Measurements from ENCODE around the gene ELP4.

DNA sequence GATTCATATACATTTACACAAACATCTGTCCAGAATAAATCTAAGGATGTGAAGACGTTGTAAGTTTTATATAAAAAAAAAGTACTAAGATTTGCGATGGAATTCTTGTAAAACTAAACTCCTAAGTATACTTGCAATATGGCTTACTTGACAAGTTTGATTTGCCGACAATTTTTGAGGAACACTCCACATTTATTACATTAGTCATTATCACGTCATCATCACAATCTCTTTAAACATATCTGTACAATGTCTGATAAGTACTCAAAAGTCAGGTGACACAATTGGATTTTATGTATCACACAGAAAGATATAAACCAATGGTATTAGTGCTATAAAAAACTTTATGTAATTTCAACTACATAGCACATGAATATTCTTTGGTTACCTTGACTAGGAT is 30.5 kb upstream of the ELP4 start:
- TF ChIP-seq, protein P1, sequence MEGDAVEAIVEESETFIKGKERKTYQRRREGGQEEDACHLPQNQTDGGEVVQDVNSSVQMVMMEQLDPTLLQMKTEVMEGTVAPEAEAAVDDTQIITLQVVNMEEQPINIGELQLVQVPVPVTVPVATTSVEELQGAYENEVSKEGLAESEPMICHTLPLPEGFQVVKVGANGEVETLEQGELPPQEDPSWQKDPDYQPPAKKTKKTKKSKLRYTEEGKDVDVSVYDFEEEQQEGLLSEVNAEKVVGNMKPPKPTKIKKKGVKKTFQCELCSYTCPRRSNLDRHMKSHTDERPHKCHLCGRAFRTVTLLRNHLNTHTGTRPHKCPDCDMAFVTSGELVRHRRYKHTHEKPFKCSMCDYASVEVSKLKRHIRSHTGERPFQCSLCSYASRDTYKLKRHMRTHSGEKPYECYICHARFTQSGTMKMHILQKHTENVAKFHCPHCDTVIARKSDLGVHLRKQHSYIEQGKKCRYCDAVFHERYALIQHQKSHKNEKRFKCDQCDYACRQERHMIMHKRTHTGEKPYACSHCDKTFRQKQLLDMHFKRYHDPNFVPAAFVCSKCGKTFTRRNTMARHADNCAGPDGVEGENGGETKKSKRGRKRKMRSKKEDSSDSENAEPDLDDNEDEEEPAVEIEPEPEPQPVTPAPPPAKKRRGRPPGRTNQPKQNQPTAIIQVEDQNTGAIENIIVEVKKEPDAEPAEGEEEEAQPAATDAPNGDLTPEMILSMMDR (IDR thresholded peaks at IDR 0.05; ENCODE audit: insufficient read depth, low read length, poor library complexity, severe bottlenecking): no peak
- no peak for TF ChIP-seq EZH2phosphoT487 (conservative IDR thresholded peaks at IDR 0.05; ENCODE audit: low read length)

Measured in SU-DHL-6 (cell line).